ENCODE measurements around the gene CST9. TPM values are rescaled to one million over a fixed set of nuclear protein-coding genes. Genes with fewer than 3 reads are reported as not detected.
"Not testable (repeated sequence)": the region's sequence is repeated elsewhere in the genome, so short reads cannot be mapped to it uniquely, and the experiment has no call there.

The CST9 gene
- total RNA-seq, 1 experiment from 2014 or later = not detected

- no peak overlapping the region for H2AFZ ChIP-seq (ENCODE audit: low read length)
- H3K9me3 ChIP-seq (ENCODE audit: low read length) = no peaks in the 10 kb centered on the region
- peak overlapping the region; percentile 87 for H3K4me3 ChIP-seq (ENCODE audit: low read length)
- DNase-seq (no peak), ATAC-seq (no peak)
- POLR2A ChIA-PET (ENCODE audit: unreplicated experiment) = no interaction called here
- CTCF ChIA-PET = no interaction called here
- intact Hi-C loops (cut with micrococcal nuclease) = no loop called here
- no peaks in the 10 kb centered on the region for H3K27me3 ChIP-seq (ENCODE audit: low read length)
- peak overlapping the region; percentile 97 for H3K9ac ChIP-seq (ENCODE audit: low read length)
- no peaks in the 10 kb centered on the region for H3K9me2 ChIP-seq (replicated peaks; ENCODE audit: low read length)
- H3K4me1 ChIP-seq (ENCODE audit: insufficient read depth, low read length) = peaks cover 21% of the 10 kb centered on the region
- TF ChIP-seq EZH2 (IDR thresholded peaks at IDR 0.05; ENCODE audit: low read length, unreplicated experiment) = no peak
- no peak for TF ChIP-seq CTCF (conservative IDR thresholded peaks at IDR 0.05; ENCODE audit: low read depth, low read length)
- TF ChIP-seq EZH2phosphoT487 (IDR thresholded peaks at IDR 0.05; ENCODE audit: borderline replicate concordance, low read length) = no peak
- H3K36me3 ChIP-seq (ENCODE audit: low read depth, low read length) = 0 out of 2 replicates have a peak, but pooled peaks cover 5% of the 10 kb centered on the region
- TSS peak; percentile 64 for BruUV-seq (replicated peaks)
- no peak overlapping the region for H3K27ac ChIP-seq (ENCODE audit: low read length)
- peak overlapping the region; percentile 98 for H3K4me2 ChIP-seq (ENCODE audit: low read length)
- peaks cover 27% of the 10 kb centered on the region for H3K79me2 ChIP-seq (ENCODE audit: low read length)
- 0 out of 2 replicates have a peak, but pooled peaks cover 11% of the 10 kb centered on the region for H4K20me1 ChIP-seq (ENCODE audit: low read length)
- H3F3A ChIP-seq (ENCODE audit: low read length, unreplicated experiment) = no peaks in the 10 kb centered on the region
Measured at GRCh38 chr20:23636182-23636907, 30.6 kb upstream of the CST9 start.

GRCh38 chr20:23635768-23636090 is 30.0 kb upstream of the CST9 start:
- peak overlapping the region; percentile 98 for H3K4me2 ChIP-seq (ENCODE audit: low read length)
- H3K27ac ChIP-seq (ENCODE audit: low read length); BruUV-seq (replicated peaks); H3K36me3 ChIP-seq (ENCODE audit: low read depth, low read length); H3K27me3 ChIP-seq (ENCODE audit: low read length); H3K9ac ChIP-seq (ENCODE audit: low read length); H3K9me2 ChIP-seq (replicated peaks; ENCODE audit: low read length); H3F3A ChIP-seq (ENCODE audit: low read length, unreplicated experiment); intact Hi-C loops (cut with micrococcal nuclease); ATAC-seq; POLR2A ChIA-PET (ENCODE audit: unreplicated experiment); CTCF ChIA-PET; H2AFZ ChIP-seq (ENCODE audit: low read length); DNase-seq; H3K9me3 ChIP-seq (ENCODE audit: low read length): not testable (repeated sequence)
- peaks cover 21% of the 10 kb centered on the region for H3K4me1 ChIP-seq (ENCODE audit: insufficient read depth, low read length)
- 0 out of 2 replicates have a peak, but pooled peaks cover 11% of the 10 kb centered on the region for H4K20me1 ChIP-seq (ENCODE audit: low read length)
- peaks cover 27% of the 10 kb centered on the region for H3K79me2 ChIP-seq (ENCODE audit: low read length)
- peak overlapping the region; percentile 87; the same call in 1 of the 2 replicates for H3K4me3 ChIP-seq (ENCODE audit: low read length)

- Histone ChIP-seq H3K27me3 (ENCODE audit: low read length) (no peaks in the 10 kb centered on the region), H3K9me2 (replicated peaks; ENCODE audit: low read length) (no peaks in the 10 kb centered on the region), H3K4me2 (ENCODE audit: low read length) (peak overlapping the region; percentile 24; the same call in 1 of the 2 replicates), H3K36me3 (ENCODE audit: low read depth, low read length) (0 out of 2 replicates have a peak, but pooled peaks cover 5% of the 10 kb centered on the region), H3K27ac (ENCODE audit: low read length) (no peak overlapping the region), H3K4me1 (ENCODE audit: insufficient read depth, low read length) (peaks cover 21% of the 10 kb centered on the region), H3K9me3 (ENCODE audit: low read length) (no peaks in the 10 kb centered on the region), H4K20me1 (ENCODE audit: low read length) (0 out of 2 replicates have a peak, but pooled peaks cover 11% of the 10 kb centered on the region), H3F3A (ENCODE audit: low read length, unreplicated experiment) (no peaks in the 10 kb centered on the region), H2AFZ (ENCODE audit: low read length) (no peak overlapping the region), H3K4me3 (ENCODE audit: low read length) (no peak overlapping the region), H3K9ac (ENCODE audit: low read length) (no peak overlapping the region), H3K79me2 (ENCODE audit: low read length) (peaks cover 27% of the 10 kb centered on the region)
- CTCF ChIA-PET = no interaction called here
- POLR2A ChIA-PET (ENCODE audit: unreplicated experiment) = no interaction called here
- no TSS peak for BruUV-seq (replicated peaks)
- ATAC-seq (no peak), DNase-seq (peak; percentile 32)
- TF ChIP-seq EZH2phosphoT487 (IDR thresholded peaks at IDR 0.05; ENCODE audit: borderline replicate concordance, low read length) = no peak
- no peak for TF ChIP-seq EZH2 (IDR thresholded peaks at IDR 0.05; ENCODE audit: low read length, unreplicated experiment)
- intact Hi-C loops (cut with micrococcal nuclease) = no loop called here
Measured at GRCh38 chr20:23634985-23635767, 29.5 kb upstream of the CST9 start.

Data from PC-3 (cell line).